IMR-90 (cell line): ENCODE data around the gene FOCAD. TPM values are rescaled to one million over a fixed set of nuclear protein-coding genes. Genes with fewer than 3 reads are reported as not detected.

ENCODE experiments used
- ATAC-seq: fragments of 200-7000 bp; cut with Tn5 transposase; 2 replicates; pipeline ENCODE4 v1.9.1; 2020; ENCODE audit warnings: low read depth, mild to moderate bottlenecking, moderate library complexity
- BruUV-seq: library from RNA; stranded (reverse); fragments of 400-500 nt; replicated peaks from 2 replicates; lab custom pipeline; 2021; lab: Mats Ljungman, UMichigan
- CTCF ChIA-PET: fragments of 300-600 bp; formaldehyde crosslinking; extraction: SDS; loops from one replicate; lab custom pipeline; 2021; ENCODE audit warnings: antibody characterized with exemption; lab: Yijun Ruan, JAX
- POLR2A ChIA-PET: fragments of 300-600 bp; sonication (Branson Sonifier 250); formaldehyde crosslinking; loops from one replicate; lab custom pipeline; 2022; ENCODE audit warnings: antibody characterized with exemption; ENCODE audit not compliant: unreplicated experiment; lab: Charles Lee
- DNase-seq: peaks from one replicate; pipeline ENCODE4 v3.0.0; 2013
- H2AFZ ChIP-seq: replicated peaks from 2 replicates; pipeline ENCODE3; 2013; ENCODE audit warnings: low read length, mild to moderate bottlenecking; ENCODE audit not compliant: poor library complexity
- H2AK5ac ChIP-seq: 2 replicates; pipeline ENCODE4 v1.6.1; 2013; ENCODE audit warnings: low read depth, low read length, inconsistent platforms
- H2AK9ac ChIP-seq: replicated peaks from 2 replicates; pipeline ENCODE3; 2013; ENCODE audit warnings: mild to moderate bottlenecking, low read depth, low read length, moderate library complexity; ENCODE audit not compliant: poor library complexity
- H2BK120ac ChIP-seq: 2 replicates; pipeline ENCODE4 v1.6.1; 2013; ENCODE audit warnings: low read depth, low read length, inconsistent platforms
- H2BK15ac ChIP-seq: 3 replicates; pipeline ENCODE4 v1.6.1; 2013; ENCODE audit warnings: low read depth, low read length, inconsistent platforms
- H2BK20ac ChIP-seq: 2 replicates; pipeline ENCODE4 v1.6.1; 2013; ENCODE audit warnings: low read depth, mild to moderate bottlenecking, inconsistent platforms, low read length, moderate library complexity
- H2BK5ac ChIP-seq: 2 replicates; pipeline ENCODE4 v1.6.1; 2013; ENCODE audit warnings: mild to moderate bottlenecking, low read depth, low read length, inconsistent platforms; ENCODE audit not compliant: poor library complexity, severe bottlenecking
- H3K14ac ChIP-seq: replicated peaks from 2 replicates; pipeline ENCODE4 v1.6.1; 2013; ENCODE audit warnings: low read depth, low read length, inconsistent platforms
- H3K18ac ChIP-seq: 2 replicates; pipeline ENCODE4 v1.6.1; 2013; ENCODE audit warnings: low read depth, low read length, control low read depth
- H3K23ac ChIP-seq: 2 replicates; pipeline ENCODE4 v1.6.1; 2013; ENCODE audit warnings: low read depth, low read length, inconsistent platforms
- H3K27ac ChIP-seq: 2 replicates; pipeline ENCODE4 v1.5.1; 2013; ENCODE audit warnings: mild to moderate bottlenecking, control low read depth, low read length; ENCODE audit not compliant: insufficient read depth
- H3K27me3 ChIP-seq: 2 replicates; pipeline ENCODE4 v1.6.1; 2013; ENCODE audit warnings: low read length; ENCODE audit not compliant: control insufficient read depth, insufficient read depth
- H3K36me3 ChIP-seq: 2 replicates; pipeline ENCODE4 v1.6.1; 2013; ENCODE audit warnings: low read length, mixed read lengths; ENCODE audit not compliant: control insufficient read depth, insufficient read depth
- H3K4ac ChIP-seq: 2 replicates; pipeline ENCODE4 v1.6.1; 2013; ENCODE audit warnings: low read depth, low read length, inconsistent platforms
- H3K4me1 ChIP-seq: 2 replicates; pipeline ENCODE4 v1.6.1; 2013; ENCODE audit warnings: low read length, mixed read lengths; ENCODE audit not compliant: control insufficient read depth, insufficient read depth
- H3K4me2 ChIP-seq: 2 replicates; pipeline ENCODE4 v1.6.1; 2013; ENCODE audit warnings: low read depth, mild to moderate bottlenecking, control low read depth, low read length, moderate library complexity
- H3K4me3 ChIP-seq: 2 replicates; pipeline ENCODE4 v1.5.1; 2013; ENCODE audit warnings: low read depth, mild to moderate bottlenecking, control low read depth, low read length, moderate library complexity; ENCODE audit not compliant: insufficient read depth
- H3K56ac ChIP-seq: 2 replicates; pipeline ENCODE4 v1.6.1; 2013; ENCODE audit warnings: low read length, inconsistent platforms; ENCODE audit not compliant: insufficient read depth; ENCODE audit errors: extremely low read depth
- H3K79me1 ChIP-seq, 2 experiments: 2 replicates each; pipeline ENCODE4 v1.6.1; 2013; ENCODE audit warnings: low read length in 2 of 2, inconsistent platforms in 1 of 2, low read depth in 1 of 2
- H3K9ac ChIP-seq: 2 replicates; pipeline ENCODE4 v1.6.1; 2013; ENCODE audit warnings: low read depth, low read length, control low read depth
- H3K9me1 ChIP-seq: 2 replicates; pipeline ENCODE4 v1.6.1; 2013; ENCODE audit warnings: low read length, inconsistent platforms; ENCODE audit not compliant: insufficient read depth
- H3K9me3 ChIP-seq: 2 replicates; pipeline ENCODE4 v1.6.1; 2013; ENCODE audit warnings: low read length; ENCODE audit not compliant: control insufficient read depth, insufficient read depth
- H4K20me1 ChIP-seq: 2 replicates; pipeline ENCODE4 v1.6.1; 2013; ENCODE audit warnings: low read length, inconsistent platforms; ENCODE audit not compliant: insufficient read depth
- H4K5ac ChIP-seq: 2 replicates; pipeline ENCODE4 v1.6.1; 2013; ENCODE audit warnings: mild to moderate bottlenecking, low read depth, low read length, control low read depth
- H4K8ac ChIP-seq, 2 experiments: 2 replicates each; pipeline ENCODE4 v1.6.1; 2013; ENCODE audit warnings: low read depth in 2 of 2, low read length in 2 of 2, control low read depth in 1 of 2, inconsistent platforms in 1 of 2
- H4K91ac ChIP-seq: 2 replicates; pipeline ENCODE4 v1.6.1; 2013; ENCODE audit warnings: low read depth, low read length, inconsistent platforms; ENCODE audit not compliant: insufficient read depth
- NFE2L2 ChIP-seq: fragments of 150-350 bp; IDR thresholded peaks from 2 replicates; pipeline ENCODE4 v1.6.1; 2016; ENCODE audit warnings: low read depth, mild to moderate bottlenecking, low read length
- WGBS, 2 experiments: methylation state at CpG; one replicate each; pipeline versions ENCODE4 v1.1.5 to v1.1.7; 2013; ENCODE audit warnings: missing lambda C conversion rate in 2 of 2; ENCODE audit not compliant: insufficient read length in 1 of 2; ENCODE audit errors: extremely low coverage in 2 of 2; 5-methylcytosine and 5-hydroxymethylcytosine counted together
- dilution Hi-C: fragments of 300-500 bp; cut with HindIII; formaldehyde crosslinking; loops from one replicate; pipeline ENCODE4 v1.14.3; 2018; ENCODE audit warnings: low sequenced_read_pairs; ENCODE audit not compliant: unreplicated experiment
- in situ Hi-C: fragments of 300-500 bp; cut with MboI; formaldehyde crosslinking; loops from 3 replicates; pipeline ENCODE4 v1.14.3; 2019; ENCODE audit warnings: low sequenced_read_pairs, inconsistent platforms, mixed read lengths
- intact Hi-C: fragments of 100-400 bp; cut with micrococcal nuclease; formaldehyde crosslinking; loops from 2 replicates; pipeline ENCODE4 v1.10.0; 2022
- polyA plus RNA-seq, 3 experiments: library from polyadenylated mRNA; depleted of rRNA; stranded (reverse); fragments of >200 nt; gene quantifications; 2 replicates each; pipeline ENCODE4 v1.2.3, GENCODE V29; 2012; ENCODE audit warnings: low replicate concordance in 1 of 3
- total RNA-seq: library from RNA; depleted of rRNA; stranded (reverse); fragments of >200 nt; gene quantifications from 2 replicates; pipeline ENCODE4 v1.2.3, GENCODE V29; 2012

Gene FOCAD
- total and polyA plus RNA-seq, 2 of the 4 experiments (the other 2 are of a cell fraction) = 28.8 to 91.2 TPM

DNA sequence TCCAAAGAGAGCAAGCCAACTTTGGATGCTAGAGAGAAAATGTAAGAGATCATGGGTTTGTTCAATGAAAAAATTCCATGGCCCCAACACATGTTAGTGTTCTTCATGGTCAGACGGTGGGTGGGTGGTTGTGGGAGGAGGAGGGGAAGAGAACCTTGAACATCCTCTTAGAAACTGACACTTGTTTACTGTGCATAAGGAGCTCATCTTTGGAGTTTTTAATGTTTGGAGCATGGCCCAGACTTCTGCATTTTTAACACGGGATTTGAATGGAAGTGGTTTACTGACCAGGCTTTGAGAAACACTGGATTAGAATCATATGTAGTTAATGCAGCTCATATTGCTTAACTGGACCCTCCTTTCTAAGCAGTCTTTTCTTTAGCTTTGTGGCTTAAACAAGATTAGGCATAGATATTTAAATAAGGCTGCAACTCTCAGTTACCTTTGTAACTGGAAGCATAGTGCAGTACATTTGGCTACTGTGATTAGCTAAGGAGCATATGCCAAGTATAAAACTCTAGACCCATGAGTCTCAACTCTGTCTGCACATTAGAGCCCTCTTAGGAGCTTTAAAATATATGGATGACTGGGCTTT is 60.1 kb downstream of the FOCAD start:
- Histone ChIP-seq H3K27ac (no peak overlapping the region), H3K79me1 (peaks cover 3 to 5% of the 10 kb centered on the region in 2 experiments; a peak in 2 of 4 replicates), H3K23ac (no peak overlapping the region), H4K5ac (no peak overlapping the region), H2BK5ac (no peak overlapping the region), H3K4ac (no peak overlapping the region), H4K8ac (no peak overlapping the region), H3K9me1 (no peaks in the 10 kb centered on the region; the same call in 1 of the 2 replicates), H3K14ac (no peak overlapping the region), H2AK9ac (no peak overlapping the region), H3K9ac (no peak overlapping the region), H4K91ac (no peak overlapping the region), H4K20me1 (no peaks in the 10 kb centered on the region), H3K27me3 (no peaks in the 10 kb centered on the region), H3K9me3 (no peaks in the 10 kb centered on the region), H2BK120ac (no peak overlapping the region), H2BK20ac (no peak overlapping the region), H3K4me3 (no peak overlapping the region), H3K4me2 (no peak overlapping the region), H3K18ac (no peak overlapping the region), H3K4me1 (no peaks in the 10 kb centered on the region), H2BK15ac (no peak overlapping the region), H2AFZ (no peak overlapping the region), H3K36me3 (peaks cover 3% of the 10 kb centered on the region), H2AK5ac (no peak overlapping the region), H3K56ac (no peak overlapping the region)
- DNase-seq = no peak
- ChIA-PET POLR2A (no interaction called here), CTCF (interaction anchor here (1.1 kb wide), 1 partner anchor 388 kb away, joined by 3 read pairs; no protein-coding TSS in a partner anchor)
- no peak for ATAC-seq
- no CpG with 5 or more reads among the region's 2 CpGs for WGBS, 2 experiments
- no peak for TF ChIP-seq NFE2L2
- in situ Hi-C loops (no loop called here), dilution Hi-C loops (no loop called here), intact Hi-C loops (no loop called here)
- BruUV-seq = no TSS peak
